SK-N-SH (cell line): ENCODE data around the gene ANXA8.

ENCODE experiments used
- CTCF ChIP-seq: fragments of 200-600 bp; sonication (generic); IDR thresholded peaks from 2 replicates; pipeline ENCODE4 v1.6.1; 2017; ENCODE audit warnings: antibody characterized with exemption, mild to moderate bottlenecking, moderate library complexity
- EP300 ChIP-seq, 2 experiments: IDR thresholded peaks; 2 replicates each; pipeline versions ENCODE4 v1.4.0 to v1.6.1; 2012; ENCODE audit warnings: borderline replicate concordance in 1 of 2, low read depth in 1 of 2, low read length in 1 of 2
- EZH2phosphoT487 ChIP-seq: fragments of 200-600 bp; sonication (generic); IDR thresholded peaks from 2 replicates; pipeline ENCODE4 v1.6.1; 2017; ENCODE audit warnings: low read depth, mixed run types, mild to moderate bottlenecking, antibody characterized with exemption, moderate library complexity, borderline replicate concordance
- FOXM1 ChIP-seq: IDR thresholded peaks from 2 replicates; pipeline ENCODE4 v1.4.0; 2012; ENCODE audit warnings: low read depth, mild to moderate bottlenecking
- NFIC ChIP-seq: IDR thresholded peaks from 2 replicates; pipeline ENCODE4 v1.4.0; 2012; ENCODE audit warnings: borderline replicate concordance
- RAD21 ChIP-seq: IDR thresholded peaks from 2 replicates; pipeline ENCODE4 v1.6.1; 2012; ENCODE audit warnings: mild to moderate bottlenecking, low read length
- USF2 ChIP-seq: fragments of 150-350 bp; IDR thresholded peaks from 2 replicates; pipeline ENCODE4 v1.6.1; 2017; ENCODE audit warnings: antibody characterized with exemption, low read length, low read depth, borderline replicate concordance
- YY1 ChIP-seq: IDR thresholded peaks from 2 replicates; pipeline ENCODE4 v1.4.0; 2012; ENCODE audit warnings: low read depth, mild to moderate bottlenecking

- TF ChIP-seq RAD21, result no peak
- TF ChIP-seq FOXM1, result no peak
- no peak for TF ChIP-seq EZH2phosphoT487
- TF ChIP-seq CTCF, result no peak
- TF ChIP-seq YY1, result no peak
- TF ChIP-seq NFIC, result no peak
- TF ChIP-seq EP300 (IDR thresholded peaks at IDR 0.05; ENCODE audit: borderline replicate concordance in 1 of 2, low read depth in 1 of 2, low read length in 1 of 2), result no peak
- no peak for TF ChIP-seq USF2
Observed at GRCh38 chr10:47418966-47419365, 64.9 kb downstream of the ANXA8 start.
